ENCODE data around the gene TOP2B.

The TOP2B gene

DNA sequence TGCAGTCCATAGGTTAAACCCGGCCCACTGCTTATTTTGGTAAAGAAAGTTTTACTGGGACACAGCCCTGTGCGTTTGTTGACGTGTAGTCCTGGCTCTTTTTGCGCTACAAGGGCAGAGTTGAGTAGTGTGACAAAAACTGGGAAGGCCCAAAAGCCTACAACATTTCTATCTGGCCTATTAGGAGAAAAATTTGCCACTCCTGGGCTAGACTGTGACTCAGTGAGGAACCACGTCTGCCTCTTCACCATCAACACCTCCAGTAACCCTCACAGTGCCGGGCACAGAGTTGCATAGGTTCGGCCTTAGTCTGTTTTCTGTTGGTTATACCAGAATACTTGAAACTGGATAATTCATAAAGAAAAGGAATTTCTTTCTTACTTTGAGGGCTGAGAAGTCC is 110.3 kb downstream of the TOP2B start:
- DNase-seq: no peak

DNA sequence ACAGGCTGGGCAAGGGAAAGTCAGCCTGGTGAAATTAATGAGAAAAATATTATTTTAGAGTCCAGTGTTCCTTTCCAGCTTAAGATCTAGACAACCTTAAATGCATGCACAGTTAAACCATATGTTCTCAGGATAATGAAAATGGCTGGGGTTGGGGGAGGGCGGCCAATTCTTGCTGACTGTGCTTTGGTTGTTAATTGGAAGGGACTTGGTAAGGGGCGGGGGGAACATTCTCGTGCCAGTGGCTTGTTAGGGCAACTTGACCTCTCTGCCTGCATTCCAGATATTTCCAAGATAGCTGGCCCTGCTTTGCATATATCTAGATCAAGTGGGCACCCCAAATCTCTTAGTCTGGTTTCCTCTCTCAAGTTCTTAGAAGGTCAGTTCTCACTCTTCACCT is 112.5 kb downstream of the TOP2B start:
- DNase-seq: no peak

- no peak for DNase-seq
Measured at GRCh38 chr3:25548836-25549235, 115.9 kb downstream of the TOP2B start.

DNA sequence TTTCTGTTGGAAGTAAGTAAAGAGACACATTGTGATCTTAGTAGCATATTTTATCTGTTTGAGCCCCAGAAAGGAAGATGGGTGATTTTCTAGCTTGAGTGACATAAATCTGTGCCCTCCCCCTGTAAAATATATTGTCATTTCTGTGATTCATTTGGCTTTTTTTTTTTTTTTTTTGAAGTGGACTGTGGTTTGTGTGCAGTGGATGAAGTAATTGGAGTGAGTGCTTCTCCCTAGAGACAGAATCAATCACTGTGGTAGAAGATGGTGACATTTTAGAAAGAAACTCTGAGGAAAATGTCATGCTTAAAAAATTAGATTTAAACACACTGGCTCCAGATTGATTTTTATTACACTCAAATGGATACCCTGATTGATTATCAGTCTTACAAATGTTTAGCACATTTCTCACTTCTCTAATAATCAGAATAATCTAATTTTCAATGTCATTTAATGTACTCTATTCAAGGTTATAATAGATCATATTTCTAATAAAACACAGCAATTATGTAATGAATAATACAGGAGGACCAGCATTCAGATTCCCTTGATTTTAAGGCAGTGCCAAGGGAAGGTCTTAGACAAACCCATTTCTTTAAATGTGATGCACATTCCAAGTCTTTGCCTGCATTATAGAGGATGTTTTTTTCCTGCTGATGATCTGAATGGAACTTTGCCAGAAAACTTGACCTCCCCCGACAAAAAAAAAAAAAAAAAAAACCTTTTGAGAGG is 116.6 kb downstream of the TOP2B start:
- DNase-seq: no peak
